SK-N-MC (cell line): Measurements from ENCODE around the gene CYP2C8.

Source experiments
- DNase-seq: peaks from one replicate; pipeline ENCODE4 v3.0.0-alpha.2; 2011; ENCODE audit warnings: low read depth, low spot score
- H3K27ac ChIP-seq: fragments of 200-600 bp; sonication (generic); 2 replicates; pipeline ENCODE4 v1.5.1; 2016; ENCODE audit warnings: mixed run types
- H3K36me3 ChIP-seq: fragments of 200-600 bp; sonication (generic); 2 replicates; pipeline ENCODE4 v1.6.1; 2017; ENCODE audit warnings: antibody characterized with exemption, low read length, mixed read lengths; ENCODE audit not compliant: insufficient read depth
- H3K4me3 ChIP-seq: fragments of 200-600 bp; sonication (generic); 2 replicates; pipeline ENCODE4 v1.5.1; 2016
- H3K9ac ChIP-seq: fragments of 200-600 bp; sonication (generic); 2 replicates; pipeline ENCODE4 v1.8.0; 2017; ENCODE audit warnings: mixed run types, mixed read lengths; ENCODE audit not compliant: insufficient read length
- H3K9me3 ChIP-seq: fragments of 200-600 bp; sonication (generic); 2 replicates; pipeline ENCODE4 v1.6.1; 2017; ENCODE audit warnings: low read depth, mild to moderate bottlenecking, antibody characterized with exemption, low read length, moderate library complexity, mixed read lengths
- EZH2 ChIP-seq: fragments of 200-600 bp; sonication (generic); IDR thresholded peaks from one replicate; pipeline ENCODE4 v1.6.1; 2017; ENCODE audit warnings: antibody characterized with exemption
- FOXP2 ChIP-seq: optimal IDR thresholded peaks from 2 replicates; pipeline ENCODE3; 2011; ENCODE audit warnings: mild to moderate bottlenecking, moderate library complexity; ENCODE audit not compliant: insufficient read depth; ENCODE audit errors: extremely low read length, control extremely low read depth
- POLR2AphosphoS5 ChIP-seq: IDR thresholded peaks from 2 replicates; pipeline ENCODE4 v1.6.1; 2012; ENCODE audit warnings: mild to moderate bottlenecking, low read depth, low read length, borderline replicate concordance

The CYP2C8 gene

DNA sequence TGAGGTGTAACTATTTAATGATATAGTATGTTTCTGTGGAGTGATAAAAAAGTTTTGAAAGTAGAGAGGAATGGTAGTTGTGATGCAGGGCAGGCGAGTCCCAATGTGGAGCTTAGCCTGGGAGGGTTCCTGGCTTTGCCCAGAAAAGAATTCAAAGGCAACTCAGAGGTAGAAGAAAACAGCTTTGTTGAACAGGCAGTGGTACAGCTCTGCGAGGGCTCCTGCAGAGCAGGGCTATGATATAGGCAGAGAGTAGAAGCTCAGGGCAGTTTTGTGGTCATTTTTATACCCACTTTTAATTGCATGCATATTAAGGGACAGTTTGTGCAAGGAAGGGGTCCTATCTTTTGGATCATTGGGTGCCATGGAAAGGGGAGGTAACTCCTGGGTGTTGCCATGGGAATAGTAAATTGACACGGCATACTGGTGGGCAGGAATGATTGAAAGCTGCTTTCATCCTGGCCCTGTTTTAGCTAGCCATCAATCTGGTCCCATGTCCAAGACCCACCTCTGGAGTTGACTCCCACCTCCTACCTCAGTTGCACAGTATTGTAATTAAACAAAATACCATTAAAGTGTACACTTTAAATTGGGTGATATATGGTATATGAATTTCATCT lies 12.4 kb downstream of the CYP2C8 start:
- Histone ChIP-seq H3K27ac (no peak overlapping the region), H3K9ac (no peak overlapping the region), H3K4me3 (no peak overlapping the region), H3K9me3 (no peaks in the 10 kb centered on the region), H3K36me3 (no peaks in the 10 kb centered on the region)
- TF ChIP-seq POLR2AphosphoS5 (no peak), FOXP2 (no peak), EZH2 (no peak)
- DNase-seq = no peak

DNA sequence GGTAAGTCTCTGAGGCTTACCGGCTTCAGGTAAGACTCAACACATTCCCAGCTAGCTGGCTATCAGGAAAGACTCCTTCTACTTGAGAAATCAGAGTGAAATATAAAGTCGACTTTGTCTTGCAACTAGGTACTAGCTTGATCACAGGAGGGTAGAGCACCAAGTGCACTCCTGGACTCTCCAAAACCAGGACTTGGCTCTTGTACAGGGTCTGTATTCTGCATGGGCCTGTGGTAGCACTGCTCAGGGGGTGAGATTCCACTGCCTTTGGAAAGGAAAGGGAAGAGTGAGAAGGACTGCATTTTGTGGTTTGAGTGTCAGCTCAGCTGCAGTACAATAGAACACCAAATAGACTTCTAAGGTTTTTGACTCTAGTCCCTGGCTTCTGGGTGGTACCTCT lies 19.4 kb downstream of the CYP2C8 start:
- H3K9me3 ChIP-seq = no peaks in the 10 kb centered on the region
- no peak overlapping the region for H3K9ac ChIP-seq
- no peak for DNase-seq
- H3K4me3 ChIP-seq = no peak overlapping the region
- no peak for TF ChIP-seq POLR2AphosphoS5
- TF ChIP-seq FOXP2 = no peak
- no peak for TF ChIP-seq EZH2
- H3K36me3 ChIP-seq = no peaks in the 10 kb centered on the region
- H3K27ac ChIP-seq = no peak overlapping the region

DNA sequence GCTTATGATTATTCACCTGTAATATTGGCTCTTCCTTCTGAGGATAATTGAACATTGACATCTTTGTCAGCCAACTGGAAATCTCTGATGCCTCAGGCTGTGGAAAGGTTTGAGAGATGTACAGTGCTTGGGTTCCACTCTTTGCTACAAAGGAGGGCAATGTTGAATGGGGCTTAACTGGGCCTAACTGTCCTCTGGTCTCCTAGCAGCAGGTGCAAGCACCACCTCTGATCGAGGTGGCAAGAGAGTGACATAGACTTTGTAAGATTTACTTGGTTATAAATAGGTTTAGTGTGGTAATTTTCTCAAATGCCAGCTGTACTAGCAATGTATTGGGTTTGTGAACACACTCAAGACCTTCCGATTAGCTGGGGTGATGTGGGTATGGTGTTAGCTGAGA lies 21.1 kb downstream of the CYP2C8 start:
- H3K4me3 ChIP-seq = no peak overlapping the region
- no peak overlapping the region for H3K9ac ChIP-seq
- no peak overlapping the region for H3K27ac ChIP-seq
- H3K36me3 ChIP-seq = no peaks in the 10 kb centered on the region
- DNase-seq = no peak
- no peak for TF ChIP-seq POLR2AphosphoS5
- no peak for TF ChIP-seq FOXP2
- TF ChIP-seq EZH2 = no peak
- no peaks in the 10 kb centered on the region for H3K9me3 ChIP-seq

DNA sequence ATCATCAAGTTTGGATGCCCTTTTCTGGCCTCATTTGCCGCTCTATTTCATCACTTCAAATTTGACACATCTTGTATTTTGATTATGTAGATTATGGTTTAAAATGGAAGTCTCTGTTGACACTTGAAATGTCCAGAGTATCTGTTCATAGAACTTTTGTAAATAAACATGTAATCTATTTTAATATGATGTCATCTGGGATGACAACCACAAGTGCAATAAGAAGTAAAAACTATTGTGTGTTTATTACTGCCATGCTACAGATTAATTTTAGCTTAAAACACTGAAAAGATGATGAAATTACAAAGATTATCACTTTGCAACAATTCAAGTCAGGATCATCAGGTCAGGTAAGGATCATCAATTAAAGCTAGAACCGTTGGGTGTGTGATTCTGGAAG lies 30.0 kb downstream of the CYP2C8 start:
- H3K9ac ChIP-seq = no peak overlapping the region
- no peaks in the 10 kb centered on the region for H3K9me3 ChIP-seq
- TF ChIP-seq FOXP2 (no peak), EZH2 (no peak), POLR2AphosphoS5 (no peak)
- no peak overlapping the region for H3K27ac ChIP-seq
- DNase-seq = no peak
- H3K36me3 ChIP-seq = no peaks in the 10 kb centered on the region
- no peak overlapping the region for H3K4me3 ChIP-seq

DNA sequence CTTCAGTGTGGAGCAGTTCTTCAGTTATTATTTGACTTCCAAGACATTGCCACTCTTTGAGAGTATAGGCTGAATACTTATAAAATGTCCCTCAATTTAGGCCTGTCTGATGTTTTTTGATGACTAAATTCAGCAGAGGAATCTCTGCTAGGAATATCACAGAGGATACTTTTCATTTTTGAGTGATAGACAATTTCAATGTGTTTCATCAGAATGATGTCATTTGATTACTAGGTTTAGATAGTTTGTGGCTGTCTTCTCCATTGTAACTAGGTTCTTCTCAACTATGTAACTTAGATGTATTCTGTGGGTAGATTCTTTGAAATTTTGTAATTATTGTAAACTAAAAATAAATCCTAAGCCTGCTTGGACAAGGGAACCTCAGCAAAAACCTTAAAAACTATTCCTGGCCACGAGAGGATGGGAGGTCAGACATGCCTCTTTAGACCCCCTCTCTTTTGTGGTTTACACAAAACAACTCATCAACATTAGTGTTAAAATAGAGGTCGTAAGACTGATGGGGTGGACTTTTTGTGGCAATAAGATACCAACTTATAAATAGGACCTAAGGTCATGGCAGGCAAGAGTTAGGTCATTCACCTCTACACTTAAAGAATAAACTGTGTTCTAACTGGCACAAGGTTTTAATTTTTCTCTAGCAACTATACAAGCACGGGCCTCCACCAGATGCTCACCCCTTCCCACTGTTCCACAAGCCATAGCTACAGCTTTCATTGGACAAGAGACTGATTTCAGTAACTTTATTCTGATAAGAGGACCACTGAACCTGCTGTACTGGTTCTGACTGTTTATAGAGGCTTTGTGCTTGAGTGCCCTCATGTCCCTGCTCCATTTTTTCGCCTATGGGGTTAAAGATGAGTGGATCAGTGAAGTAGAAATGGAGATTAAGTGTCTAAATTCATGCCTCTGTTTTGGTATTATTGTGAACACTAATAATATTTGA lies 33.7 kb downstream of the CYP2C8 start:
- Histone ChIP-seq H3K36me3 (no peaks in the 10 kb centered on the region), H3K9ac (no peak overlapping the region), H3K9me3 (no peaks in the 10 kb centered on the region), H3K27ac (no peak overlapping the region), H3K4me3 (no peak overlapping the region)
- TF ChIP-seq EZH2 (no peak), FOXP2 (no peak), POLR2AphosphoS5 (no peak)
- no peak for DNase-seq

DNA sequence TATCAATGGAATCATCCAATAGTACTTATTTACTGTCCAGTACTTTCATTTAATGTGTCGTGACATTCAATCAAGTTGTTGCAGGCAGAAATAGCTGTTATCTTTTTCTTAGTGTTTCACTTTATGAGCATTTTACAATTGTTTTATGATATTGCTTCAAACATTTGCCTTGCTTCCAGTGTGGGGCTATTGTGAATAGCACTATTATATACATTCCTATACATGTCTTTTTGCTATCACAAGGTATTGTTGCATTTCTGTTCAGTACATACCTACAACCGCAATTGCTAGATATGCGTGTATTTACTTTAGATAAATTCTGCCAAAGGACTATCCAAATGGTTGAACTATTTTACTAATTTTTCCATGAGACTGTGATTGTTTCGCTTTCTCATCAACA lies 34.9 kb downstream of the CYP2C8 start:
- Histone ChIP-seq H3K27ac (no peak overlapping the region), H3K36me3 (no peaks in the 10 kb centered on the region), H3K9me3 (no peaks in the 10 kb centered on the region), H3K9ac (no peak overlapping the region), H3K4me3 (no peak overlapping the region)
- DNase-seq = no peak
- TF ChIP-seq EZH2 = no peak
- TF ChIP-seq FOXP2 = no peak

DNA sequence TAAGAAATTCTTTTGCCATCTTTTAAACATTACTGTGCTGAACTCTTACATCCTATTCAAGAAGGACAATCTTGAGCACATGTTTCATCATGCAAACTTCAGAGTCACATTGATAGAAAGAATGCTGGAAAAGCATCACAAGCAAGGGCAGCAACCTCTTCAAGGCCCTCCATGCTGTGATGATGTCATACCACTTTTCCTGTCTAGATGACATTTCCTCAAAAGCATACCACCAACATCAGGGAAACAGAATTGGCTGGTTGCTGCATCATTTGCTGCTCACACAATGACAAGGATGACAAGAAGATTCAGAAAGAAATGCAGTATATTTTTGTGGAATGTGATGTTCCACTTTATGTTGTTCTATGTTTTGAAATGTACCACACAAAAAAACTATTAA lies 37.6 kb downstream of the CYP2C8 start:
- no peak for TF ChIP-seq EZH2
- no peak for TF ChIP-seq POLR2AphosphoS5
- TF ChIP-seq FOXP2 = no peak
- Histone ChIP-seq H3K27ac (no peak overlapping the region), H3K9me3 (no peaks in the 10 kb centered on the region), H3K4me3 (no peak overlapping the region), H3K36me3 (no peaks in the 10 kb centered on the region), H3K9ac (no peak overlapping the region)
- no peak for DNase-seq

DNA sequence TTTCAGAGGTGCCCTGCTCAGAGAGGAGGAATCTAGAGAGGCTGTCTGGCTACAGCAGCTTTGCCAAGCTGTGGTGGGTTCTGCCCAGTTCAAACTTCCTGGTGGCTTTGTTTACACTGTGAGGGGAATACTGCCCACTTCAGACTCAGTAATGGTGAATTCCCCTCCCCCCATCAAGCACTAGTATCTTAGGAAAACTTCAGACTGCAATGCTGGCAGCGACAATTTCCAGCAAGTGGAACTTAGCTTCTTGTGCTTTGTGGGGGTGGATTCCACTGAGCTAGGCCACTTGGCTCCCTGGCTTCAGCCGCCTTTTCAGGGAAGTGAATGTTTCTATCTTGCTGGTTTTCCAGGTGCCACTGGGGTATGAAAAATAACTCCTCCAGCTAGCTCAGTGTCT lies 42.8 kb downstream of the CYP2C8 start:
- Histone ChIP-seq H3K27ac (no peak overlapping the region), H3K36me3 (no peaks in the 10 kb centered on the region), H3K4me3 (no peak overlapping the region), H3K9me3 (no peaks in the 10 kb centered on the region), H3K9ac (no peak overlapping the region)
- no peak for DNase-seq
- TF ChIP-seq FOXP2 = no peak
- TF ChIP-seq POLR2AphosphoS5 = no peak
- no peak for TF ChIP-seq EZH2

DNA sequence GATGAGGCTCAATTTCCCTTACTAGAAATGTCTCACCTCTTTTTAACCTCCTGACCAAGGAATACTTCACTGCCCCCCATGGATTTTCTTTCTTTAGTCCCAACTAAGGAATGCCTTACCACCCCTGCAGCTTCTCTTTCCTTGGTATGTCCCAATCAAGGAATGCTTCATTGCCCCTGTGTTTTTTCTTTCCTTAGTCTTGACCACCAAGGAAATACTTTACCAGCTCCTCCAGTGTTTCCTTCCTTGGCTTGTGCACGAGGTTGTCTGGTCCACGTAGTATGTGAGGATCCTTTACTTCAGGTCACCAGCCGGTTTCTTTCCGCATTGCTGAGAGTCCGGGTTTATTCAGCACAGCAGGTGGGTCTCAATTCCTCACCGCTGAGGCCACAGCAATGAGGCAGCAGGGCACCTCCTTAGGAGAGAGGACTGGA lies 71.5 kb downstream of the CYP2C8 start:
- no peaks in the 10 kb centered on the region for H3K36me3 ChIP-seq
- no peak for TF ChIP-seq POLR2AphosphoS5
- H3K27ac ChIP-seq = no peak overlapping the region
- no peak overlapping the region for H3K9ac ChIP-seq
- no peaks in the 10 kb centered on the region for H3K9me3 ChIP-seq
- DNase-seq = no peak
- H3K4me3 ChIP-seq = no peak overlapping the region
